GM12891 (cell line): ENCODE measurements around the gene FAM111A.

Source experiments
- POLR2A ChIP-seq: IDR thresholded peaks from 2 replicates; pipeline ENCODE4 v1.6.1; 2011; ENCODE audit warnings: low read depth, low read length, control low read depth
- POLR2AphosphoS5 ChIP-seq: IDR thresholded peaks from 2 replicates; pipeline ENCODE4 v1.6.1; 2011; ENCODE audit warnings: low read depth, low read length, control low read depth

- no peak for TF ChIP-seq POLR2A
- 0 out of 2 replicates have a peak, but pooled peaks have one; percentile 45 for TF ChIP-seq POLR2AphosphoS5
Measured at GRCh38 chr11:59142530-59143507, at the start of gene FAM111A.
